ENCODE data around the gene COMT. TPM values are rescaled to one million over a fixed set of nuclear protein-coding genes. Genes with fewer than 3 reads are reported as not detected.

The COMT gene
- 100 to 1,000 TPM in 3 of 4 donors, 10 to 100 TPM in 1; 89.1 to 149 (median 138) TPM for total RNA-seq

- DNase-seq: peak; percentile 68 to 85 (median 82)
- H3K4me1 ChIP-seq: peaks cover 0 to 35% (median 14%) of the 10 kb centered on the region in 4 donors
- H3K27me3 ChIP-seq: no peaks in the 10 kb centered on the region
- H3K27ac ChIP-seq: peak within 1 kb of the TSS; percentile 83 to 90 (median 86)
- peak within 1 kb of the TSS; percentile 71 to 91 (median 78) for H3K4me3 ChIP-seq
- no peaks in the 10 kb centered on the region for H3K9me3 ChIP-seq
- H3K36me3 ChIP-seq: no peaks in the 10 kb centered on the region
- TF ChIP-seq POLR2A (IDR thresholded peaks at IDR 0.05) (peak; percentile 32 to 48), CTCF (IDR thresholded peaks at IDR 0.05) (peak in 1 of 6 experiments; percentile 4)
Observed at GRCh38 chr22:19941365-19942082, at the start of gene COMT, which contains the start of gene TXNRD2. Gene COMT (plus strand): TSS chr22:19941772. CDS start chr22:19962527, 20,755 bp downstream. Gene TXNRD2 (minus strand): TSS chr22:19941818. CDS start chr22:19941803, 15 bp downstream.

- H3K4me3 ChIP-seq: peak overlapping the region in 3 of 4 donors; percentile 28 to 38 (median 30)
- H3K27me3 ChIP-seq: no peaks in the 10 kb centered on the region
- peak overlapping the region; percentile 62 to 89 (median 76) for H3K27ac ChIP-seq
- no peaks in the 10 kb centered on the region for H3K9me3 ChIP-seq
- DNase-seq: peak in 1 of 3 donors; percentile 40
- no peak for TF ChIP-seq CTCF (IDR thresholded peaks at IDR 0.05)
- no peak for TF ChIP-seq POLR2A (IDR thresholded peaks at IDR 0.05)
- peaks cover 0 to 20% (median 0%) of the 10 kb centered on the region in 3 donors for H3K36me3 ChIP-seq
- H3K4me1 ChIP-seq: peaks cover 0 to 31% (median 17%) of the 10 kb centered on the region in 4 donors
Observed at GRCh38 chr22:19892257-19892879, 49.2 kb upstream of the COMT start.

GRCh38 chr22:19892925-19893324 is 48.6 kb upstream of the COMT start:
- H3K27me3 ChIP-seq: no peaks in the 10 kb centered on the region
- TF ChIP-seq POLR2A (IDR thresholded peaks at IDR 0.05) (no peak), CTCF (IDR thresholded peaks at IDR 0.05) (no peak)

GRCh38 chr22:19893363-19893762 is 48.2 kb upstream of the COMT start:
- H3K9me3 ChIP-seq: no peaks in the 10 kb centered on the region
- H3K27ac ChIP-seq: no peak overlapping the region
- H3K4me1 ChIP-seq: peaks cover 0 to 30% (median 17%) of the 10 kb centered on the region in 4 donors
- H3K4me3 ChIP-seq: no peak overlapping the region
- peaks cover 0 to 29% (median 0%) of the 10 kb centered on the region in 3 donors for H3K36me3 ChIP-seq
- no peaks in the 10 kb centered on the region for H3K27me3 ChIP-seq
- TF ChIP-seq POLR2A (IDR thresholded peaks at IDR 0.05): no peak
- no peak for TF ChIP-seq CTCF (IDR thresholded peaks at IDR 0.05)
- no peak for DNase-seq

More at GRCh38 chr22:19892925-19893324, 48.6 kb upstream of the COMT start:
- peaks cover 0 to 24% (median 0%) of the 10 kb centered on the region in 3 donors for H3K36me3 ChIP-seq
- peak overlapping the region in 3 of 4 donors; percentile 76 to 89 (median 77) for H3K27ac ChIP-seq
- DNase-seq: no peak
- no peaks in the 10 kb centered on the region for H3K9me3 ChIP-seq
- H3K4me1 ChIP-seq: peaks cover 0 to 30% (median 17%) of the 10 kb centered on the region in 4 donors
- no peak overlapping the region for H3K4me3 ChIP-seq

- TF ChIP-seq CTCF (IDR thresholded peaks at IDR 0.05) (no peak), POLR2A (IDR thresholded peaks at IDR 0.05) (no peak)
- no peaks in the 10 kb centered on the region for H3K27me3 ChIP-seq
- no peak overlapping the region for H3K27ac ChIP-seq
- DNase-seq: no peak
- H3K4me1 ChIP-seq: peaks cover 0 to 30% (median 18%) of the 10 kb centered on the region in 4 donors
- H3K9me3 ChIP-seq: no peaks in the 10 kb centered on the region
- peaks cover 0 to 38% (median 0%) of the 10 kb centered on the region in 3 donors for H3K36me3 ChIP-seq
- no peak overlapping the region for H3K4me3 ChIP-seq
Observed at GRCh38 chr22:19895160-19895849, 46.3 kb upstream of the COMT start.

All from Peyer's patch (tissue), 4 donors.